ENCODE data around the gene TMC3. TPM values are rescaled to one million over a fixed set of nuclear protein-coding genes. Genes with fewer than 3 reads are reported as not detected.
A peak's percentile ranks its signal among the peaks of the same experiment; 100 is the strongest.

Gene TMC3
- total and polyA plus RNA-seq, 7 donors, result 0.25 to 0.82 (median 0.68) TPM; not detected in 2

- DNase-seq, result no peak
- no peaks in the 10 kb centered on the region for H3K36me3 ChIP-seq
- peaks cover 0 to 16% (median 14%) of the 10 kb centered on the region in 4 donors for H3K4me1 ChIP-seq
- no peaks in the 10 kb centered on the region for H3K9me3 ChIP-seq
- H3K27ac ChIP-seq, result no peak overlapping the region
- 91 to 93% methylated on average over 4 of the region's 4 CpGs for WGBS, 2 donors
- H3K27me3 ChIP-seq, result no peaks in the 10 kb centered on the region
- intact Hi-C loops (cut with DNase I), result no loop called here
- H3K4me3 ChIP-seq, result no peak overlapping the region
- TF ChIP-seq POLR2A (IDR thresholded peaks at IDR 0.05) (no peak), POLR2AphosphoS5 (IDR thresholded peaks at IDR 0.05) (no peak)
These were observed 30.6 kb downstream of the TMC3 start for GRCh38 chr15:81343371-81343770.

- no peak overlapping the region for H3K27ac ChIP-seq
- peaks cover 0 to 29% (median 20%) of the 10 kb centered on the region in 4 donors for H3K4me1 ChIP-seq
- TF ChIP-seq POLR2A (IDR thresholded peaks at IDR 0.05), result no peak
- no peak for TF ChIP-seq EP300 (IDR thresholded peaks at IDR 0.05)
- no peak for TF ChIP-seq POLR2AphosphoS5 (IDR thresholded peaks at IDR 0.05)
- TF ChIP-seq, protein P1, sequence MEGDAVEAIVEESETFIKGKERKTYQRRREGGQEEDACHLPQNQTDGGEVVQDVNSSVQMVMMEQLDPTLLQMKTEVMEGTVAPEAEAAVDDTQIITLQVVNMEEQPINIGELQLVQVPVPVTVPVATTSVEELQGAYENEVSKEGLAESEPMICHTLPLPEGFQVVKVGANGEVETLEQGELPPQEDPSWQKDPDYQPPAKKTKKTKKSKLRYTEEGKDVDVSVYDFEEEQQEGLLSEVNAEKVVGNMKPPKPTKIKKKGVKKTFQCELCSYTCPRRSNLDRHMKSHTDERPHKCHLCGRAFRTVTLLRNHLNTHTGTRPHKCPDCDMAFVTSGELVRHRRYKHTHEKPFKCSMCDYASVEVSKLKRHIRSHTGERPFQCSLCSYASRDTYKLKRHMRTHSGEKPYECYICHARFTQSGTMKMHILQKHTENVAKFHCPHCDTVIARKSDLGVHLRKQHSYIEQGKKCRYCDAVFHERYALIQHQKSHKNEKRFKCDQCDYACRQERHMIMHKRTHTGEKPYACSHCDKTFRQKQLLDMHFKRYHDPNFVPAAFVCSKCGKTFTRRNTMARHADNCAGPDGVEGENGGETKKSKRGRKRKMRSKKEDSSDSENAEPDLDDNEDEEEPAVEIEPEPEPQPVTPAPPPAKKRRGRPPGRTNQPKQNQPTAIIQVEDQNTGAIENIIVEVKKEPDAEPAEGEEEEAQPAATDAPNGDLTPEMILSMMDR (IDR thresholded peaks at IDR 0.05), result no peak
- no peaks in the 10 kb centered on the region for H3K9me3 ChIP-seq
- WGBS, 2 donors, result 92 to 94% methylated on average over 4 of the region's 4 CpGs
- no peaks in the 10 kb centered on the region for H3K27me3 ChIP-seq
- H3K4me3 ChIP-seq, result no peak overlapping the region
- DNase-seq, result no peak
- intact Hi-C loops (cut with DNase I), result no loop called here
- no peaks in the 10 kb centered on the region for H3K36me3 ChIP-seq
These were observed 32.7 kb downstream of the TMC3 start for GRCh38 chr15:81341351-81341750.

- WGBS, 2 donors, result 73 to 83% methylated on average over 4 of the region's 4 CpGs
- H3K9me3 ChIP-seq, result no peaks in the 10 kb centered on the region
- H3K4me3 ChIP-seq, result no peak overlapping the region
- H3K27me3 ChIP-seq, result no peaks in the 10 kb centered on the region
- DNase-seq, result no peak
- H3K27ac ChIP-seq, result no peak overlapping the region
- no peaks in the 10 kb centered on the region for H3K36me3 ChIP-seq
- intact Hi-C loops (cut with DNase I), result loop anchor here (5.0 kb wide), 2 partner anchors 57 to 63 kb away; no protein-coding TSS in a partner anchor
- H3K4me1 ChIP-seq, result peaks cover 0 to 29% (median 20%) of the 10 kb centered on the region in 4 donors
- no peak for TF ChIP-seq EP300 (IDR thresholded peaks at IDR 0.05)
- TF ChIP-seq, protein P1 (IDR thresholded peaks at IDR 0.05), result no peak
- no peak for TF ChIP-seq POLR2AphosphoS5 (IDR thresholded peaks at IDR 0.05)
- TF ChIP-seq POLR2A (IDR thresholded peaks at IDR 0.05), result no peak
These were observed 34.2 kb downstream of the TMC3 start for GRCh38 chr15:81339851-81340250.

GRCh38 chr15:81339321-81339720, 34.7 kb downstream of the TMC3 start:
- no peak for TF ChIP-seq POLR2AphosphoS5 (IDR thresholded peaks at IDR 0.05)
- TF ChIP-seq, protein P1 (IDR thresholded peaks at IDR 0.05), result no peak
- TF ChIP-seq EP300 (IDR thresholded peaks at IDR 0.05), result no peak
- no peaks in the 10 kb centered on the region for H3K9me3 ChIP-seq
- WGBS, 2 donors, result 80 to 89% methylated on average over 5 of the region's 5 CpGs
- no peak for DNase-seq
- intact Hi-C loops (cut with DNase I), result loop anchor here (5.0 kb wide), 2 partner anchors 58 to 62 kb away; no protein-coding TSS in a partner anchor
- H3K4me3 ChIP-seq, result no peak overlapping the region
- no peaks in the 10 kb centered on the region for H3K36me3 ChIP-seq
- H3K4me1 ChIP-seq, result peaks cover 0 to 29% (median 20%) of the 10 kb centered on the region in 4 donors
- peak overlapping the region in 2 of 4 donors; percentile 3 to 19 for H3K27ac ChIP-seq
- H3K27me3 ChIP-seq, result no peaks in the 10 kb centered on the region

DNA sequence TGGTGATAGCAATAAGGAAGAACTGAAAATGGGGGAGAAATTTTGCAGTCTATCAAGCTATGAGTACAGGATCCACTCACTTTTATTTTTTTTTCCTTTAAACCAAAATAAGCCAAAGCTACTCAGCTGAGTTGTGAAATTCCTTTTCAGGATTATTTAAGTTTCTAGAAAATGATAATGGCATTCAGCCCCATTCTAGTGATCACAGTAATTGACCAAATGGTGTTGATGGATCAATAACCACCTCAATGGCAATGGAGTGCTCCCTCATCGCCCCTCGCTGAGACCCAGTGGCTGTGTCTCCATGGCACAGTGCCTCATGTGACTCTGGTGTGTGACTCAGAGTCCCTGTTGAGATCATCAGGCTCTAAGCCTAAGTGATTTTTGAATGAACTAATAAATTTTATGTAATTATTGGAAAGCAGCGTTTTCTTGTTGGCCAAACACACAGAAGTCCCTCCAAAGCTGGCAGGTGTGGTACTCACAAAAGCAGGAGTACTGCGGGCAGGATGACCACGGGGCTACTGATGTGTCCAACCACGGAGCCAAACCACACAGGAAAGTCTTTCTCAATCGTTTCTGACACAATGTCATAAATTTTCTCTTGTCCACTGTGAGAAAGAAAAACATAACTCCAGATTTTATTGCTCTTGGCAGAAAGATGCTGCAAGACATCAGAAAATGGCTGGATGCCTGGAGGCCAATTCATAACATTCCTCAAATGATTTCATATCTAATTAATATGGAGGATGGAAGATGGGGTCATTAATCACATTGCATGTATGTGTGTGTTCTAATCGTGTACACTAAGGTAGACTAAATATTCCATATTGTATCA, 35.6 kb downstream of the TMC3 start:
- intact Hi-C loops (cut with DNase I), result loop anchor here (5.0 kb wide), 2 partner anchors 59 to 61 kb away; no protein-coding TSS in a partner anchor
- H3K27me3 ChIP-seq, result no peaks in the 10 kb centered on the region
- peaks cover 0 to 29% (median 20%) of the 10 kb centered on the region in 4 donors for H3K4me1 ChIP-seq
- no peaks in the 10 kb centered on the region for H3K9me3 ChIP-seq
- no peaks in the 10 kb centered on the region for H3K36me3 ChIP-seq
- peak overlapping the region; percentile 19 to 54 (median 26) for H3K27ac ChIP-seq
- WGBS, 2 donors, result 40 to 46% methylated on average over 8 of the region's 8 CpGs
- DNase-seq, result peak; percentile 85
- TF ChIP-seq, protein P1 (IDR thresholded peaks at IDR 0.05), result no peak
- TF ChIP-seq EP300 (IDR thresholded peaks at IDR 0.05) (peak in 1 of 4 donors; percentile 13), POLR2AphosphoS5 (IDR thresholded peaks at IDR 0.05) (peak; percentile 63 to 85 (median 72))
- no peak overlapping the region for H3K4me3 ChIP-seq

Measured in sigmoid colon (tissue), 7 donors.